ENCODE measurements around the gene OMP.

- TF ChIP-seq EP300 (IDR thresholded peaks at IDR 0.05): no peak
- no peak for TF ChIP-seq CTCF (IDR thresholded peaks at IDR 0.05)
- TF ChIP-seq POLR2AphosphoS5 (IDR thresholded peaks at IDR 0.05): no peak
Measured at GRCh38 chr11:77118971-77119370, 16.3 kb downstream of the OMP start.
